ENCODE measurements around the gene AMFR. TPM values are rescaled to one million over a fixed set of nuclear protein-coding genes. Genes with fewer than 3 reads are reported as not detected.

The AMFR gene
- total and polyA plus RNA-seq, 2 of the 13 experiments (the other 11 are each of a cell fraction or from before 2014, with no cell fraction given), result 52.9 to 108 TPM

- Histone ChIP-seq H3K27me3 (ENCODE audit: control insufficient read depth in 1 of 2, insufficient read depth in 2 of 2, low read length in 2 of 2) (no peaks in the 10 kb centered on the region; a peak in 2 of 5 replicates), H3K4me3 (replicated peaks in 1 of 3; ENCODE audit: insufficient read depth in 1 of 3, low read depth in 2 of 3, low read length in 3 of 3) (peak overlapping the region; percentile 78 to 90 (median 89)), H2AFZ (ENCODE audit: low read length) (peak overlapping the region; percentile 79), H3K36me3 (replicated peaks in 1 of 2; ENCODE audit: control insufficient read depth in 1 of 2, insufficient read depth in 2 of 2, low read length in 2 of 2) (peaks cover 0 to 3% of the 10 kb centered on the region in 2 experiments; a peak in 2 of 5 replicates), H3K9ac (ENCODE audit: insufficient read depth, low read depth, low read length) (peak overlapping the region; percentile 85), H3K4me2 (ENCODE audit: low read depth, low read length) (peak overlapping the region; percentile 89), H3K4me1 (ENCODE audit: insufficient read depth, low read length) (peaks cover 60% of the 10 kb centered on the region), H3K9me3 (ENCODE audit: low read length) (no peaks in the 10 kb centered on the region), H4K20me1 (ENCODE audit: insufficient read depth, low read length) (peaks cover 11% of the 10 kb centered on the region), H3K27ac (ENCODE audit: extremely low read length, insufficient read depth, low read length) (peak overlapping the region; percentile 68), H3K79me2 (ENCODE audit: insufficient read depth, low read length) (peaks cover 55% of the 10 kb centered on the region)
- FAIRE-seq (no peak), DNase-seq (ENCODE audit: low spot score) (peak; percentile 39), ATAC-seq (0 out of 3 replicates have a peak, but pooled peaks have one; percentile 13)
- BruUV-seq (replicated peaks), result TSS peak; percentile 58
- ChIA-PET CTCF (ENCODE audit: low intra/inter-chr PET ratio, low total read pairs) (no interaction called here), POLR2A (interaction anchor here (1.0 to 2.4 kb wide), 5 partner anchors 10 to 28 kb away, joined by 3 to 8 read pairs (median 6); partner anchors contain the start of genes NUDT21 and OGFOD1)
- 3% methylated on average over 7 of the region's 7 CpGs for WGBS (ENCODE audit: low lambda C conversion rate)
- in situ Hi-C loops (cut with HindIII; ENCODE audit: extremely low pct_ligation_motif_present, low pct_unique_long_range_greater_than_20kb), result no loop called here
- intact Hi-C loops (cut with micrococcal nuclease; ENCODE audit: unreplicated experiment), result loop anchor here (2.0 kb wide), 2 partner anchors 15 to 27 kb away; partner anchors contain the start of genes NUDT21 and OGFOD1
- TF ChIP-seq ZNF614 (CRISPR knock-in tag; IDR thresholded peaks at IDR 0.05; ENCODE audit: borderline replicate concordance) (0 out of 2 replicates have a peak, but pooled peaks have one; percentile 28), ZSCAN12 (CRISPR knock-in tag; IDR thresholded peaks at IDR 0.05) (no peak), KLF9 (CRISPR knock-in tag; IDR thresholded peaks at IDR 0.05; ENCODE audit: low read depth) (no peak), ZNF101 (CRISPR knock-in tag; IDR thresholded peaks at IDR 0.05; ENCODE audit: borderline replicate concordance, low read depth) (no peak), ATRX (CRISPR knock-in tag; IDR thresholded peaks at IDR 0.05; ENCODE audit: borderline replicate concordance) (no peak), ZNF205 (CRISPR knock-in tag; IDR thresholded peaks at IDR 0.05) (no peak), MAZ (IDR thresholded peaks at IDR 0.05; ENCODE audit: borderline replicate concordance, low read depth, low read length) (no peak), MAZ (CRISPR knock-in tag; IDR thresholded peaks at IDR 0.05; ENCODE audit: low read depth) (0 out of 2 replicates have a peak, but pooled peaks have one; percentile 16), JDP2 (CRISPR knock-in tag; IDR thresholded peaks at IDR 0.05; ENCODE audit: borderline replicate concordance) (no peak), HNF4A (CRISPR knock-in tag; IDR thresholded peaks at IDR 0.05) (peak; percentile 33), ZNF143 (CRISPR knock-in tag; IDR thresholded peaks at IDR 0.05) (no peak), CCDC6 (CRISPR knock-in tag; IDR thresholded peaks at IDR 0.05) (no peak), RNF2 (conservative IDR thresholded peaks at IDR 0.05; ENCODE audit: low read depth) (no peak), PITX1 (CRISPR knock-in tag; IDR thresholded peaks at IDR 0.05) (no peak), ZNF674 (CRISPR knock-in tag; IDR thresholded peaks at IDR 0.05; ENCODE audit: low read depth) (no peak), ELF3 (CRISPR knock-in tag; IDR thresholded peaks at IDR 0.05) (peak; percentile 62), RXRB (CRISPR knock-in tag; IDR thresholded peaks at IDR 0.05; ENCODE audit: borderline replicate concordance) (no peak), ZNF460 (CRISPR knock-in tag; IDR thresholded peaks at IDR 0.05; ENCODE audit: borderline replicate concordance) (no peak), ZFX (CRISPR knock-in tag; IDR thresholded peaks at IDR 0.05; ENCODE audit: low read depth) (no peak), TRAFD1 (CRISPR knock-in tag; IDR thresholded peaks at IDR 0.05; ENCODE audit: borderline replicate concordance) (no peak), POGZ (CRISPR knock-in tag; IDR thresholded peaks at IDR 0.05) (no peak), ZNF225 (CRISPR knock-in tag; IDR thresholded peaks at IDR 0.05) (no peak)
Measured at GRCh38 chr16:56423584-56424403, 1.6 kb downstream of the AMFR start.
